CD14-positive monocyte (primary cell): Measurements from ENCODE around the gene CCDC188. TPM values are rescaled to one million over a fixed set of nuclear protein-coding genes. Genes with fewer than 3 reads are reported as not detected.

Experiments used
- DNase-seq, 3 donors: peaks; one replicate each; pipeline ENCODE4 v3.0.0-alpha.2; 2011 to 2022
- H2AFZ ChIP-seq: 2 replicates; pipeline ENCODE4 v1.6.0; 2012; ENCODE audit warnings: mild to moderate bottlenecking, low read depth, low read length, inconsistent platforms; ENCODE audit not compliant: insufficient read depth, poor library complexity, severe bottlenecking
- H3K27ac ChIP-seq, 2 donors: 1 replicate in 1 of 2; 2 replicates in 1 of 2; pipeline ENCODE4 v1.5.1; 2012 to 2013; ENCODE audit warnings: low read length in 2 of 2, control low read depth in 1 of 2, inconsistent platforms in 1 of 2, low read depth in 1 of 2, mild to moderate bottlenecking in 1 of 2
- H3K27me3 ChIP-seq, 2 donors: one replicate each; pipeline versions ENCODE4 v1.6.0 to v1.6.1; 2011 to 2013; ENCODE audit warnings: low read length in 2 of 2; ENCODE audit not compliant: control insufficient read depth in 2 of 2, insufficient read depth in 2 of 2
- H3K36me3 ChIP-seq, 2 donors: replicated peaks in 1 of 2; 1 replicate in 1 of 2; 2 replicates in 1 of 2; pipeline versions ENCODE4 v1.5.1 to v1.6.1; 2012 to 2013; ENCODE audit warnings: low read length in 2 of 2, control low read depth in 1 of 2, inconsistent platforms in 1 of 2, mild to moderate bottlenecking in 1 of 2; ENCODE audit not compliant: insufficient read depth in 2 of 2, control insufficient read depth in 1 of 2
- H3K4me1 ChIP-seq, 2 donors: 1 replicate in 1 of 2; 2 replicates in 1 of 2; pipeline versions ENCODE4 v1.5.1 to v1.6.1; 2012 to 2013; ENCODE audit warnings: low read length in 2 of 2, control low read depth in 1 of 2, inconsistent platforms in 1 of 2, mild to moderate bottlenecking in 1 of 2, moderate library complexity in 1 of 2; ENCODE audit not compliant: insufficient read depth in 2 of 2, control insufficient read depth in 1 of 2
- H3K4me2 ChIP-seq: replicated peaks from 2 replicates; pipeline ENCODE3; 2012; ENCODE audit warnings: low read length, moderate library complexity, mild to moderate bottlenecking; ENCODE audit not compliant: poor library complexity, severe bottlenecking; ENCODE audit errors: extremely low read depth
- H3K4me3 ChIP-seq, 3 experiments: fragments of 200-600 bp in 1 of 3; sonication (generic) in 1 of 3; replicated peaks in 1 of 3; 1 replicate in 2 of 3; 2 replicates in 1 of 3; pipeline ENCODE4 v1.5.1; 2011 to 2013; ENCODE audit warnings: low read length in 3 of 3, mild to moderate bottlenecking in 3 of 3, control low read depth in 2 of 3, low read depth in 2 of 3, inconsistent platforms in 1 of 3, moderate library complexity in 1 of 3
- H3K79me2 ChIP-seq: 2 replicates; pipeline ENCODE4 v1.6.0; 2012; ENCODE audit warnings: mild to moderate bottlenecking, control low read depth, inconsistent platforms, low read length, moderate library complexity; ENCODE audit not compliant: insufficient read depth
- H3K9ac ChIP-seq: 2 replicates; pipeline ENCODE4 v1.6.0; 2017; ENCODE audit warnings: low read length, mild to moderate bottlenecking; ENCODE audit not compliant: insufficient read depth, poor library complexity, severe bottlenecking
- H3K9me3 ChIP-seq, 2 donors: replicated peaks in 1 of 2; 1 replicate in 1 of 2; 2 replicates in 1 of 2; pipeline versions ENCODE4 v1.5.1 to v1.6.1; 2012 to 2013; ENCODE audit warnings: low read length in 2 of 2, control low read depth in 1 of 2; ENCODE audit not compliant: control insufficient read depth in 1 of 2, insufficient read depth in 1 of 2
- H4K20me1 ChIP-seq: 2 replicates; pipeline ENCODE4 v1.6.0; 2012; ENCODE audit warnings: mild to moderate bottlenecking, low read length, control low read depth, moderate library complexity; ENCODE audit not compliant: insufficient read depth
- H3K27ac Mint-ChIP-seq, 7 donors: one replicate each; pipeline ENCODE4 v1.8.0; 2020; ENCODE audit warnings: mild to moderate bottlenecking in 7 of 7, mixed read lengths in 7 of 7, moderate library complexity in 6 of 7, inconsistent platforms in 2 of 7
- H3K27me3 Mint-ChIP-seq, 3 donors: one replicate each; pipeline ENCODE4 v1.8.0; 2021 to 2022; ENCODE audit warnings: low read depth in 3 of 3, mild to moderate bottlenecking in 3 of 3, mixed read lengths in 3 of 3, moderate library complexity in 3 of 3, inconsistent platforms in 1 of 3
- H3K36me3 Mint-ChIP-seq, 2 donors: one replicate each; pipeline ENCODE4 v1.8.0; 2020; ENCODE audit warnings: mixed read lengths in 2 of 2, inconsistent platforms in 1 of 2, mild to moderate bottlenecking in 1 of 2
- H3K4me1 Mint-ChIP-seq: one replicate; pipeline ENCODE4 v1.8.0; 2020; ENCODE audit warnings: mild to moderate bottlenecking, mixed read lengths
- H3K4me3 Mint-ChIP-seq, 2 donors: one replicate each; pipeline ENCODE4 v1.8.0; 2020; ENCODE audit warnings: mild to moderate bottlenecking in 2 of 2, mixed read lengths in 2 of 2, moderate library complexity in 1 of 2
- H3K9me3 Mint-ChIP-seq, 7 donors: one replicate each; pipeline ENCODE4 v1.8.0; 2020 to 2022; ENCODE audit warnings: mixed read lengths in 7 of 7, mild to moderate bottlenecking in 6 of 7, moderate library complexity in 6 of 7, inconsistent platforms in 2 of 7
- CTCF ChIP-seq: fragments of 200-600 bp; IDR thresholded peaks from one replicate; pipeline ENCODE4 v1.8.0; 2022; ENCODE audit warnings: antibody characterized with exemption, mild to moderate bottlenecking
- WGBS: methylation state at CpG from one replicate; pipeline ENCODE4 v1.1.5; 2013; ENCODE audit warnings: missing lambda C conversion rate; ENCODE audit not compliant: insufficient coverage; 5-methylcytosine and 5-hydroxymethylcytosine counted together
- intact Hi-C, 2 donors: fragments of 100-400 bp; cut with micrococcal nuclease; formaldehyde crosslinking; loops; one replicate each; pipeline versions ENCODE4 v1.15.0 to v1.15.1; 2023
- polyA plus RNA-seq, 3 donors: library from polyadenylated mRNA; depleted of rRNA in 1 of 3; unstranded in 2 of 3; stranded (reverse) in 1 of 3; fragments of 300-500 nt in 2 of 3; fragments of >200 nt in 1 of 3; fragmentation: Illumina TruSeq in 2 of 3; gene quantifications; 1 replicate in 2 of 3; 2 replicates in 1 of 3; pipeline ENCODE4 v1.2.3, GENCODE V29; 2012 to 2021

The CCDC188 gene
- polyA plus RNA-seq, 3 donors: 0.15 TPM; not detected in 2

GRCh38 chr22:20170170-20170569, 19.3 kb upstream of the CCDC188 start:
- H3K36me3 ChIP-seq: no peaks in the 10 kb centered on the region
- H3K27ac Mint-ChIP-seq: no peak overlapping the region
- TF ChIP-seq CTCF: no peak
- H3K9ac ChIP-seq: no peak overlapping the region
- H3K79me2 ChIP-seq: no peaks in the 10 kb centered on the region
- H3K27me3 Mint-ChIP-seq: peaks cover 1 to 4% (median 3%) of the 10 kb centered on the region in 3 donors
- no peak overlapping the region for H3K4me2 ChIP-seq
- H3K27me3 ChIP-seq: no peaks in the 10 kb centered on the region
- no peak for DNase-seq
- no peak overlapping the region for H3K4me3 ChIP-seq
- H3K27ac ChIP-seq: no peak overlapping the region
- H3K9me3 ChIP-seq: no peaks in the 10 kb centered on the region
- no peaks in the 10 kb centered on the region for H4K20me1 ChIP-seq
- intact Hi-C loops: no loop called here
- H3K9me3 Mint-ChIP-seq: no peaks in the 10 kb centered on the region
- H3K4me3 Mint-ChIP-seq: no peak overlapping the region
- no peaks in the 10 kb centered on the region for H3K4me1 ChIP-seq
- 99% methylated on average over 12 of the region's 13 CpGs for WGBS
- H3K4me1 Mint-ChIP-seq: no peaks in the 10 kb centered on the region
- H3K36me3 Mint-ChIP-seq: no peaks in the 10 kb centered on the region
- no peak overlapping the region for H2AFZ ChIP-seq

- H3K36me3 ChIP-seq: no peaks in the 10 kb centered on the region
- no peaks in the 10 kb centered on the region for H3K27me3 ChIP-seq
- intact Hi-C loops: no loop called here
- H3K4me1 ChIP-seq: no peaks in the 10 kb centered on the region
- H2AFZ ChIP-seq: no peak overlapping the region
- no peak overlapping the region for H3K4me2 ChIP-seq
- no peak overlapping the region for H3K27ac Mint-ChIP-seq
- H3K4me1 Mint-ChIP-seq: no peaks in the 10 kb centered on the region
- no peak overlapping the region for H3K9ac ChIP-seq
- H3K9me3 Mint-ChIP-seq: peaks cover 0 to 1% (median 0%) of the 10 kb centered on the region in 7 donors
- no peak overlapping the region for H3K27ac ChIP-seq
- DNase-seq: no peak
- H4K20me1 ChIP-seq: no peaks in the 10 kb centered on the region
- no peak for TF ChIP-seq CTCF
- no peak overlapping the region for H3K4me3 ChIP-seq
- peaks cover 1 to 4% (median 3%) of the 10 kb centered on the region in 3 donors for H3K27me3 Mint-ChIP-seq
- no peaks in the 10 kb centered on the region for H3K36me3 Mint-ChIP-seq
- 90% methylated on average over 7 of the region's 10 CpGs for WGBS
- no peaks in the 10 kb centered on the region for H3K9me3 ChIP-seq
- no peaks in the 10 kb centered on the region for H3K79me2 ChIP-seq
- no peak overlapping the region for H3K4me3 Mint-ChIP-seq
Observed at GRCh38 chr22:20169253-20169822, 18.5 kb upstream of the CCDC188 start.
